ENCODE measurements around the gene AGPAT4. TPM values are rescaled to one million over a fixed set of nuclear protein-coding genes. Genes with fewer than 3 reads are reported as not detected.

AGPAT4 gene
- total RNA-seq, 1 experiment from 2014 or later = 22.0 TPM

DNA sequence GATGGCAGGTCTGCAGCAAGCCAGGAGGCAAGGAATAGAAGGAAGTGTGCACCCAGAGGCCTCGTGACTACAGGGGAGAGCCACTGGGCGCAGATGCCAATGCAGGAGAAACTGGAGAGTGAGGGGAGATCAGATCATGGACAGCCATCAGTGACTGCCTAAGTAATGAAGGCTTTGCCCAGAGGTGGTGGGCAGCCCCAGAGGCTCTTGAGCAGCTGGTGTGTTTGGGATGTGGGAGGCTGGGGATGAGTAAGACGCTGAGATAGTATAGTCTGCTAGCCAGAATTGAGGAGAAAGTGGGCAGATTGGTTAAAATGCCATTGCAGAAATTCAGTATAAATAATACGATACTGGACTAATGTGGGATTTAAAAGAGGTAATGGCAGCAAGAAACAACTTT, 170.4 kb downstream of the AGPAT4 start:
- Histone ChIP-seq H2AFZ (ENCODE audit: low read length) (no peak overlapping the region), H3K23ac (ENCODE audit: insufficient read length, low read depth, low read length) (no peak overlapping the region), H3K27ac (ENCODE audit: insufficient read length, low read depth, low read length) (no peak overlapping the region), H2AK5ac (ENCODE audit: insufficient read length, low read length) (no peak overlapping the region), H3T11ph (ENCODE audit: low read length) (no peak overlapping the region), H3K9ac (ENCODE audit: extremely low read depth, insufficient read length, low read length) (no peak overlapping the region), H3K23me2 (ENCODE audit: insufficient read length, low read depth, low read length, poor library complexity, severe bottlenecking) (no peaks in the 10 kb centered on the region), H2BK15ac (ENCODE audit: low read depth, low read length) (no peak overlapping the region), H3K4me2 (ENCODE audit: insufficient read depth, insufficient read length, low read length) (no peak overlapping the region), H3K79me2 (ENCODE audit: insufficient read depth, low read length) (no peaks in the 10 kb centered on the region), H3K14ac (ENCODE audit: insufficient read depth, low read length) (no peak overlapping the region; the same call in 1 of the 2 replicates), H2BK5ac (ENCODE audit: insufficient read length, low read length) (no peak overlapping the region), H4K91ac (ENCODE audit: insufficient read length, low read depth, low read length) (no peak overlapping the region), H3K56ac (ENCODE audit: insufficient read length, low read depth, low read length) (no peak overlapping the region), H4K20me1 (ENCODE audit: control insufficient read depth, insufficient read depth, insufficient read length) (no peaks in the 10 kb centered on the region), H4K5ac (ENCODE audit: insufficient read length, low read depth, low read length) (no peak overlapping the region), H2BK20ac (ENCODE audit: low read depth, low read length, poor library complexity, severe bottlenecking) (no peak overlapping the region), H3K79me1 (ENCODE audit: insufficient read depth, low read depth, low read length, poor library complexity, severe bottlenecking) (no peaks in the 10 kb centered on the region), H3K9me3 (ENCODE audit: control insufficient read depth, low read depth, low read length) (no peaks in the 10 kb centered on the region), H2BK120ac (ENCODE audit: low read depth, low read length, poor library complexity, severe bottlenecking) (no peak overlapping the region), H2BK12ac (ENCODE audit: insufficient read length, low read depth, low read length) (no peak overlapping the region), H3K27me3 (ENCODE audit: insufficient read depth, low read length) (no peaks in the 10 kb centered on the region), H3K18ac (ENCODE audit: insufficient read length, low read depth, low read length) (no peak overlapping the region), H3K4me1 (ENCODE audit: insufficient read depth, low read length) (no peaks in the 10 kb centered on the region), H4K8ac (replicated peaks; ENCODE audit: insufficient read length, low read depth, low read length) (no peak overlapping the region), H3K4ac (ENCODE audit: low read depth, low read length) (no peak overlapping the region)
- H3K27me3 Mint-ChIP-seq (ENCODE audit: low read depth) = no peaks in the 10 kb centered on the region
- H3K36me3 Mint-ChIP-seq (ENCODE audit: insufficient read depth in 1 of 3, low read depth in 3 of 3) = peaks cover 17 to 71% (median 51%) of the 10 kb centered on the region in 3 experiments
- WGBS (ENCODE audit: extremely low coverage, insufficient read length, low lambda C conversion rate) = no CpG with 5 or more reads among the region's 4 CpGs
- no peaks in the 10 kb centered on the region for H3K4me1 Mint-ChIP-seq
- DNase-seq = no peak
- no peak overlapping the region for H3K4me3 Mint-ChIP-seq
- no peaks in the 10 kb centered on the region for H3K9me3 Mint-ChIP-seq
- H3K27ac Mint-ChIP-seq = peak overlapping the region in 2 of 3 experiments; percentile 22 to 69; a peak in 3 of 7 replicates
- TF ChIP-seq, protein P1, sequence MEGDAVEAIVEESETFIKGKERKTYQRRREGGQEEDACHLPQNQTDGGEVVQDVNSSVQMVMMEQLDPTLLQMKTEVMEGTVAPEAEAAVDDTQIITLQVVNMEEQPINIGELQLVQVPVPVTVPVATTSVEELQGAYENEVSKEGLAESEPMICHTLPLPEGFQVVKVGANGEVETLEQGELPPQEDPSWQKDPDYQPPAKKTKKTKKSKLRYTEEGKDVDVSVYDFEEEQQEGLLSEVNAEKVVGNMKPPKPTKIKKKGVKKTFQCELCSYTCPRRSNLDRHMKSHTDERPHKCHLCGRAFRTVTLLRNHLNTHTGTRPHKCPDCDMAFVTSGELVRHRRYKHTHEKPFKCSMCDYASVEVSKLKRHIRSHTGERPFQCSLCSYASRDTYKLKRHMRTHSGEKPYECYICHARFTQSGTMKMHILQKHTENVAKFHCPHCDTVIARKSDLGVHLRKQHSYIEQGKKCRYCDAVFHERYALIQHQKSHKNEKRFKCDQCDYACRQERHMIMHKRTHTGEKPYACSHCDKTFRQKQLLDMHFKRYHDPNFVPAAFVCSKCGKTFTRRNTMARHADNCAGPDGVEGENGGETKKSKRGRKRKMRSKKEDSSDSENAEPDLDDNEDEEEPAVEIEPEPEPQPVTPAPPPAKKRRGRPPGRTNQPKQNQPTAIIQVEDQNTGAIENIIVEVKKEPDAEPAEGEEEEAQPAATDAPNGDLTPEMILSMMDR (conservative IDR thresholded peaks at IDR 0.05) = no peak
